Stimulated activated CD4-positive, alpha-beta T cell treated with anti-CD3 and anti-CD28 coated beads, TNF-alpha, amount 100 ng/mL, for 4 hours (primary cell): Measurements from ENCODE around the gene CST4.
"Not testable (repeated sequence)": the region's sequence is repeated elsewhere in the genome, so short reads cannot be mapped to it uniquely, and the experiment has no call there.

Experiments
- DNase-seq, 3 experiments: peaks; one replicate each; pipeline ENCODE4 v3.0.0-alpha.2; 2020; ENCODE audit warnings: low read depth in 3 of 3

CST4 gene

GRCh38 chr20:23640671-23641667 lies 47.9 kb downstream of the CST4 start:
- DNase-seq, result no peak

GRCh38 chr20:23640018-23640601 lies 48.7 kb downstream of the CST4 start:
- DNase-seq, result no peak

GRCh38 chr20:23639490-23639958 lies 49.3 kb downstream of the CST4 start:
- DNase-seq, result no peak

GRCh38 chr20:23638309-23638708 lies 50.5 kb downstream of the CST4 start:
- DNase-seq, result no peak

GRCh38 chr20:23637282-23638221 lies 51.3 kb downstream of the CST4 start, which contains the start of gene CST3:
TSS of gene CST3 (minus strand) at chr20:23637955. CDS start at chr20:23637862, 93 bp downstream.
- no peak for DNase-seq

GRCh38 chr20:23636908-23637281 lies 51.9 kb downstream of the CST4 start:
- no peak for DNase-seq

- no peak for DNase-seq
Measured at GRCh38 chr20:23636182-23636907, 52.5 kb downstream of the CST4 start.

GRCh38 chr20:23635768-23636090 lies 53.1 kb downstream of the CST4 start:
- not testable (repeated sequence) for DNase-seq
